Caco-2 (cell line): ENCODE measurements around the gene MYO15A. TPM values are rescaled to one million over a fixed set of nuclear protein-coding genes. Genes with fewer than 3 reads are reported as not detected.

Experiments
- BruUV-seq: library from RNA; stranded (reverse); fragments of 400-500 nt; replicated peaks from 2 replicates; lab custom pipeline; 2021; lab: Mats Ljungman, UMichigan
- CTCF ChIA-PET: fragments of 300-600 bp; sonication (Branson Sonifier 250); formaldehyde crosslinking; loops from one replicate; lab custom pipeline; 2022; ENCODE audit warnings: antibody characterized with exemption; lab: Charles Lee
- POLR2A ChIA-PET: fragments of 300-600 bp; sonication (Branson Sonifier 250); formaldehyde crosslinking; loops from one replicate; lab custom pipeline; 2022; ENCODE audit warnings: antibody characterized with exemption; lab: Charles Lee
- DNase-seq, 2 experiments: peaks; one replicate each; pipeline versions ENCODE4 v3.0.0 to v3.0.0-alpha.2; 2020 to 2022
- H3K27me3 ChIP-seq: replicated peaks from 2 replicates; pipeline ENCODE4 v1.6.0; 2011; ENCODE audit warnings: low read length; ENCODE audit not compliant: control insufficient read depth, insufficient read depth
- H3K36me3 ChIP-seq: 2 replicates; pipeline ENCODE4 v1.5.1; 2011; ENCODE audit warnings: low read length; ENCODE audit not compliant: control insufficient read depth, insufficient read depth
- H3K4me1 ChIP-seq: fragments of 250-450 bp; sonication (Bioruptor Pico); 2 replicates; pipeline ENCODE4 v1.5.1; 2020; ENCODE audit warnings: mild to moderate bottlenecking
- H3K4me3 ChIP-seq: 2 replicates; pipeline ENCODE4 v1.5.1; 2011; ENCODE audit warnings: low read depth, mild to moderate bottlenecking, control low read depth, low read length
- H3K9me3 ChIP-seq: fragments of 250-450 bp; sonication (Bioruptor Pico); 2 replicates; pipeline ENCODE4 v1.5.1; 2020; ENCODE audit warnings: mild to moderate bottlenecking, moderate library complexity
- H3K27ac Mint-ChIP-seq: one replicate; pipeline ENCODE4 v1.8.0; 2022; ENCODE audit warnings: mixed read lengths; ENCODE audit not compliant: unreplicated experiment
- H3K27me3 Mint-ChIP-seq: one replicate; pipeline ENCODE4 v1.8.0; 2022; ENCODE audit warnings: mixed read lengths; ENCODE audit not compliant: insufficient read depth, unreplicated experiment
- H3K36me3 Mint-ChIP-seq: one replicate; pipeline ENCODE4 v1.8.0; 2022; ENCODE audit warnings: mild to moderate bottlenecking, mixed read lengths; ENCODE audit not compliant: insufficient read depth, unreplicated experiment
- H3K4me1 Mint-ChIP-seq: one replicate; pipeline ENCODE4 v1.8.0; 2022; ENCODE audit warnings: low read depth, mixed read lengths; ENCODE audit not compliant: unreplicated experiment
- H3K4me3 Mint-ChIP-seq: one replicate; pipeline ENCODE4 v1.8.0; 2022; ENCODE audit warnings: mild to moderate bottlenecking, moderate library complexity, mixed read lengths; ENCODE audit not compliant: unreplicated experiment
- H3K9me3 Mint-ChIP-seq: one replicate; pipeline ENCODE4 v1.8.0; 2022; ENCODE audit warnings: mixed read lengths; ENCODE audit not compliant: unreplicated experiment
- intact Hi-C: fragments of 100-400 bp; cut with micrococcal nuclease; formaldehyde crosslinking; loops from one replicate; pipeline ENCODE4 v1.10.0; 2022; ENCODE audit not compliant: unreplicated experiment
- total RNA-seq: library from RNA; stranded (reverse); gene quantifications from 2 replicates; pipeline ENCODE4 v1.2.3, GENCODE V29; 2022
- TF ChIP-seq, protein P1 (sequence below), 2 experiments: fragments of 200-600 bp in 1 of 2; IDR thresholded peaks; 1 replicate in 1 of 2; 2 replicates in 1 of 2; pipeline versions ENCODE4 v1.5.1 to v1.8.0; 2011 to 2022; ENCODE audit warnings: antibody characterized with exemption in 1 of 2, control low read depth in 1 of 2, inconsistent platforms in 1 of 2, low read depth in 1 of 2, low read length in 1 of 2, mild to moderate bottlenecking in 1 of 2, moderate library complexity in 1 of 2; ENCODE audit not compliant: insufficient read depth in 1 of 2, severe bottlenecking in 1 of 2, unreplicated experiment in 1 of 2

MYO15A gene
- total RNA-seq, 1 experiment from 2014 or later: not detected

DNA sequence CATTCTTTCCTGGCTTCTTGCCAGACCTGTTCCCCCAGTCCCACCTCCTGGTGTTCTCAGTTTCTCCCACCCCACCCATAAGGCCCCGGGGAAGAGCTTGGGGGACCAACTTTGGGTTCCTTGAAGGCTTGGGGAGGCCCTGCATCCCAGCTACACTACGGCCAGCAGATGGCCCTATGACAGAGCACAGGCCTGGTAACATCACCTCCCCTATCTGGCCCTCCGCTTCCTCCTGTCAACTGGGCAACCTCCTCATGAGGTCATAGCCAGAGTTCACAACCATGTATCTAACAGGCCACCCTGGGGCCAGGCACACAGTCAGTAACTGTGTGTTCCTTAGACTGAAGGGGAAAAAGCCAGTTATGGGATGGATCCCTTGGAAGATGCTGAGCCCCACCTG is 31.4 kb downstream of the MYO15A start:
- Histone ChIP-seq H3K9me3 (no peaks in the 10 kb centered on the region), H3K27me3 (no peaks in the 10 kb centered on the region), H3K4me1 (peaks cover 5% of the 10 kb centered on the region), H3K4me3 (no peak overlapping the region), H3K36me3 (no peaks in the 10 kb centered on the region)
- intact Hi-C loops: loop anchor here (2.0 to 10.0 kb wide), 3 partner anchors 43 to 65 kb away; partner anchors contain the start of gene ALKBH5
- BruUV-seq: no TSS peak
- ChIA-PET CTCF (interaction anchor here (0.9 to 1.4 kb wide), 2 partner anchors 12 to 14 kb away, joined by 4 read pairs; no protein-coding TSS in a partner anchor), POLR2A (no interaction called here)
- TF ChIP-seq, protein P1, sequence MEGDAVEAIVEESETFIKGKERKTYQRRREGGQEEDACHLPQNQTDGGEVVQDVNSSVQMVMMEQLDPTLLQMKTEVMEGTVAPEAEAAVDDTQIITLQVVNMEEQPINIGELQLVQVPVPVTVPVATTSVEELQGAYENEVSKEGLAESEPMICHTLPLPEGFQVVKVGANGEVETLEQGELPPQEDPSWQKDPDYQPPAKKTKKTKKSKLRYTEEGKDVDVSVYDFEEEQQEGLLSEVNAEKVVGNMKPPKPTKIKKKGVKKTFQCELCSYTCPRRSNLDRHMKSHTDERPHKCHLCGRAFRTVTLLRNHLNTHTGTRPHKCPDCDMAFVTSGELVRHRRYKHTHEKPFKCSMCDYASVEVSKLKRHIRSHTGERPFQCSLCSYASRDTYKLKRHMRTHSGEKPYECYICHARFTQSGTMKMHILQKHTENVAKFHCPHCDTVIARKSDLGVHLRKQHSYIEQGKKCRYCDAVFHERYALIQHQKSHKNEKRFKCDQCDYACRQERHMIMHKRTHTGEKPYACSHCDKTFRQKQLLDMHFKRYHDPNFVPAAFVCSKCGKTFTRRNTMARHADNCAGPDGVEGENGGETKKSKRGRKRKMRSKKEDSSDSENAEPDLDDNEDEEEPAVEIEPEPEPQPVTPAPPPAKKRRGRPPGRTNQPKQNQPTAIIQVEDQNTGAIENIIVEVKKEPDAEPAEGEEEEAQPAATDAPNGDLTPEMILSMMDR (IDR thresholded peaks at IDR 0.05; ENCODE audit: insufficient read depth in 1 of 2, low read depth in 1 of 2, low read length in 1 of 2, severe bottlenecking in 1 of 2, unreplicated experiment in 1 of 2): peak; percentile 29 to 49
- peak overlapping the region; percentile 50 for H3K27ac Mint-ChIP-seq
- DNase-seq: peak in 1 of 2 experiments; percentile 26
- no peaks in the 10 kb centered on the region for H3K36me3 Mint-ChIP-seq
- H3K4me1 Mint-ChIP-seq: peaks cover 14% of the 10 kb centered on the region
- H3K4me3 Mint-ChIP-seq: no peak overlapping the region
- no peaks in the 10 kb centered on the region for H3K27me3 Mint-ChIP-seq
- H3K9me3 Mint-ChIP-seq: no peaks in the 10 kb centered on the region

GRCh38 chr17:18140648-18141047 is 32.1 kb downstream of the MYO15A start:
- ChIA-PET POLR2A (no interaction called here), CTCF (interaction anchor here (1.0 to 2.4 kb wide), 2 partner anchors 13 to 15 kb away, joined by 3 to 10 read pairs; no protein-coding TSS in a partner anchor)
- H3K27me3 ChIP-seq: no peaks in the 10 kb centered on the region
- Mint-ChIP-seq H3K4me3 (no peak overlapping the region), H3K36me3 (no peaks in the 10 kb centered on the region), H3K27ac (no peak overlapping the region), H3K4me1 (peaks cover 14% of the 10 kb centered on the region), H3K9me3 (no peaks in the 10 kb centered on the region), H3K27me3 (no peaks in the 10 kb centered on the region)
- H3K4me3 ChIP-seq: no peak overlapping the region
- DNase-seq: no peak
- H3K36me3 ChIP-seq: no peaks in the 10 kb centered on the region
- intact Hi-C loops: loop anchor here (2.0 to 5.0 kb wide), 2 partner anchors 42 to 62 kb away; partner anchors contain the start of gene ALKBH5
- no TSS peak for BruUV-seq
- peaks cover 5% of the 10 kb centered on the region for H3K4me1 ChIP-seq
- H3K9me3 ChIP-seq: no peaks in the 10 kb centered on the region
- TF ChIP-seq, protein P1 (IDR thresholded peaks at IDR 0.05; ENCODE audit: insufficient read depth in 1 of 2, low read depth in 1 of 2, low read length in 1 of 2, severe bottlenecking in 1 of 2, unreplicated experiment in 1 of 2): no peak

GRCh38 chr17:18141210-18141803 is 32.8 kb downstream of the MYO15A start:
- Mint-ChIP-seq H3K9me3 (no peaks in the 10 kb centered on the region), H3K4me3 (no peak overlapping the region), H3K27ac (no peak overlapping the region), H3K27me3 (no peaks in the 10 kb centered on the region), H3K36me3 (no peaks in the 10 kb centered on the region), H3K4me1 (peaks cover 14% of the 10 kb centered on the region)
- POLR2A ChIA-PET: no interaction called here
- Histone ChIP-seq H3K4me1 (peaks cover 5% of the 10 kb centered on the region), H3K4me3 (no peak overlapping the region), H3K36me3 (no peaks in the 10 kb centered on the region), H3K27me3 (no peaks in the 10 kb centered on the region), H3K9me3 (no peaks in the 10 kb centered on the region)
- peak in 1 of 2 experiments; percentile 62 for DNase-seq
- intact Hi-C loops: loop anchor here (2.0 to 5.0 kb wide), 2 partner anchors 41 to 61 kb away; partner anchors contain the start of gene ALKBH5
- CTCF ChIA-PET: interaction anchor here (0.5 to 2.4 kb wide), 4 partner anchors 12 to 62 kb away, joined by 3 to 10 read pairs (median 3); no protein-coding TSS in a partner anchor
- BruUV-seq: no TSS peak
- TF ChIP-seq, protein P1 (IDR thresholded peaks at IDR 0.05; ENCODE audit: insufficient read depth in 1 of 2, low read depth in 1 of 2, low read length in 1 of 2, severe bottlenecking in 1 of 2, unreplicated experiment in 1 of 2): peak; percentile 55 to 73
